HG02938 (cell line): Measurements from ENCODE around the gene FYN.
"Not testable (repeated sequence)": the region's sequence is repeated elsewhere in the genome, so short reads cannot be mapped to it uniquely, and the experiment has no call there.

Experiments used
- ATAC-seq: cut with Tn5 transposase; IDR thresholded peaks from one replicate; pipeline ENCODE4 v1.9.1; 2021; ENCODE audit warnings: mild to moderate bottlenecking, moderate library complexity; ENCODE audit not compliant: unreplicated experiment

Gene FYN

GRCh38 chr6:111793711-111794111 lies 79.5 kb downstream of the FYN start:
- ATAC-seq, result peak; percentile 62

GRCh38 chr6:111792914-111793700 lies 80.1 kb downstream of the FYN start:
- no peak for ATAC-seq

GRCh38 chr6:111792241-111792640 lies 81.0 kb downstream of the FYN start:
- no peak for ATAC-seq

GRCh38 chr6:111791415-111791814 lies 81.8 kb downstream of the FYN start:
- no peak for ATAC-seq

GRCh38 chr6:111789598-111789997 lies 83.7 kb downstream of the FYN start:
- ATAC-seq, result no peak

GRCh38 chr6:111788379-111789276 lies 84.6 kb downstream of the FYN start:
- no peak for ATAC-seq

DNA sequence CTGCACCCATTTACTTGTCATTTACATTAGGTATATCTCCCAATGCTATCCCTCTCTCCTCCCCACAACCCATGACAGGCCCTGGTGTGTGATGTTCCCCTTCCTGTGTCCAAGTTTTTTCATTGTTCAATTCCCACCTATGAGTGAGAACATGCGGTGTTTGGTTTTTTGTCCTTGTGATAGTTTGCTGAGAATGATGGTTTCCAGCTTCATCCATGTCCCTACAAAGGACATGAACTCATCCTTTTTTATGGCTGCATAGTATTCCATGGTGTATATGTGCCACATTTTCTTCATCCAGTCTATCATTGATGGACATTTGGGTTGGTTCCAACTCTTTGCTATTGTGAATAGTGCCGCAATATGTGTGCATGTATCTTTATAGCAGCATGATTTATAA lies 87.1 kb downstream of the FYN start:
- ATAC-seq, result not testable (repeated sequence)

GRCh38 chr6:111784433-111784832 lies 88.8 kb downstream of the FYN start:
- ATAC-seq, result no peak

GRCh38 chr6:111782887-111783466 lies 90.3 kb downstream of the FYN start:
- ATAC-seq, result no peak

GRCh38 chr6:111782192-111782809 lies 91.0 kb downstream of the FYN start:
- ATAC-seq, result no peak

GRCh38 chr6:111781041-111781708 lies 92.1 kb downstream of the FYN start:
- ATAC-seq, result no peak

GRCh38 chr6:111780393-111780792 lies 92.9 kb downstream of the FYN start:
- ATAC-seq, result no peak

GRCh38 chr6:111779660-111780059 lies 93.6 kb downstream of the FYN start:
- no peak for ATAC-seq

DNA sequence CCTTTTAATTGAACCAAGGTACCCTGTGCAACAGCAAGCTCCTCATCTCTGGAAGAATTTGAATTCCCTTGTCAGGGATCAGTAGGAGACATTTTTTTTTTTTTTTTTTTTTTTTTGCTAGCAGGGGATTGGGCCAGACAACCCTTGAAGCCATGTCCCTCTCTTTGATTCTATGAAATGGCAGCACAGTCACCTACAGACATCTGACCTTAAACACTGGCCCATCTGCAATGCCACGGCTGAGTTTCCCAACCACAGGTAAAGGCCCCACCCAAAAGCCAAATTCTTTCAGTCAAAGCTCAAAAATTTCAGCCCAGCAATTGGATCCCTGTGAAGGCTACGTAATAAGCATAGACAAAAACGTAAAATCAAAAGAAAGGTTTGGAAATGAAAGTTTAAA lies 94.2 kb downstream of the FYN start:
- ATAC-seq, result no peak

- no peak for ATAC-seq
Measured at GRCh38 chr6:111777357-111777756, 95.9 kb downstream of the FYN start.

DNA sequence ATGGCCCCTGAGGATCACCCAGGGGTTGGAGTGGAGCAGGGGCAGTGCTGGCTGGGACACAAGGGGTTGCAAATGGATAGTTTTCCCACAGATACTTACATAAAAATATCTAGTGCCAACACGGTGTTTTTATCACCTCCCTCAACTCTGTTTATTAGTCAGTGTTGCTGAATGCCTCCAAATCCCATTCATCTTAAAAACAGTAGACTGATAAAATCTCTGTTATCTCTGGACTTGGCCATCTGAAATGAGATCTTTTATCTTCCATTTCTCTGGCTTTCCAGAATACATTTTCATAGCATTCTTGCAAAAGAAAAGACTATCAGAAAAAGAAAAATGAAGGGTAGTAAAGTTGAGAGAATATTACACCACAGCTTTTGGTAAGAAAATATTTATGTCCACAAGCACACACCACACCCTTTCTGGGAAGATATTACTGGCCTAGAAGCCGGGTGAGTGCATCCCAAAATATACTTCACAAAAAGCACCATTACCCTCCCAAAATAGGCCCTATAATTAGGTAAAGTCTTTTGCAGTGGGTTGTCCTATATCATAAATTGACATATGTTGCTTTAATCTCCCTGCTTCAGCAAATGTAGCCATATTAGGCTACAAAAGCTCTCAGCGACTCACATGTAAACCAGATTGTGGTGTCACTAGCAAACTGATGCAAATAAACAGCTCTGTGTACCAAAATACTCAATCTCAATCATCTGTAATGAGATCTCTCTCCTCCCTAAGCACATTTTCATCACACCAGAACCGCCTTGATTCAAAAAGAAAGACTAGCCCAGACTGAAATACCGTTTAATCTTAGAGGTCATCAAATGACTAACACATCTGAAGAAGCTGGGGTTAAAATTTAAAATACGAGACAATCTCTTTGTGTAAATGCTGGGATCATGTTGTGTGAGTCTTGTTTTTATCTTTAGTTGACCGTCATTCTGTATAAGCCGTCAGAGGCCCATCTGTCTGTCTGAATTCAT lies 96.7 kb downstream of the FYN start:
- no peak for ATAC-seq

GRCh38 chr6:111775145-111775922 lies 97.9 kb downstream of the FYN start:
- ATAC-seq, result no peak

DNA sequence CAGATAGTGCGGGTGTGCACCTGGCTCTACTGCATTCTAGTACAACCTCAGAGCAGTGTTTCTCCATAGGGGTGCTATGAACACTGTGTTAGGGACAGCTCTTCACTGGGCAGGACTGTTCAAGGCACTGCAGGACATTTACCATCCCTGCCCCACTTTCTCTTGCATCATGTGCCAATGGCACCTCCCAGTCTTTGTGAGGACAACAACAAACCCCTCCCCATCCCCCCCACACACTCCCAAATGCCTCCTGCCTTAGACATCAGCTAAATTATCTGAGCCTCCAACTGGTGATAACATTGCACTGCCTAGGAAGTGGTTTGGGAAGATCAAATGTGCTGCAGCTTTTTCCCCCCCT lies 98.9 kb downstream of the FYN start:
- ATAC-seq, result no peak
